GM06990 (cell line): ENCODE data around the gene TMEM258.

ENCODE experiments used
- DNase-seq: peaks from one replicate; pipeline ENCODE4 v3.0.0-alpha.2; 2011; ENCODE audit not compliant: insufficient read length; ENCODE audit errors: extremely low read depth
- H3K27me3 ChIP-seq: replicated peaks from 2 replicates; pipeline ENCODE4 v1.6.0; 2011; ENCODE audit warnings: low read length; ENCODE audit not compliant: control insufficient read depth, insufficient read depth
- H3K36me3 ChIP-seq: 2 replicates; pipeline ENCODE4 v1.5.1; 2011; ENCODE audit warnings: low read length; ENCODE audit not compliant: control insufficient read depth, insufficient read depth
- H3K4me3 ChIP-seq: replicated peaks from 2 replicates; pipeline ENCODE4 v1.5.1; 2011; ENCODE audit warnings: low read depth, mild to moderate bottlenecking, control low read depth, low read length
- CTCF ChIP-seq: IDR thresholded peaks from 2 replicates; pipeline ENCODE4 v1.5.1; 2011; ENCODE audit warnings: low read length, control low read depth, mild to moderate bottlenecking, inconsistent platforms; ENCODE audit not compliant: insufficient read depth, poor library complexity, severe bottlenecking

TMEM258 gene

GRCh38 chr11:61838501-61838900, 46.1 kb upstream of the TMEM258 start:
- no peak for DNase-seq
- Histone ChIP-seq H3K4me3 (no peak overlapping the region), H3K27me3 (no peaks in the 10 kb centered on the region), H3K36me3 (peaks cover 41% of the 10 kb centered on the region)
- TF ChIP-seq CTCF = no peak

GRCh38 chr11:61837411-61838005, 45.1 kb upstream of the TMEM258 start:
- no peak for DNase-seq
- no peak for TF ChIP-seq CTCF
- Histone ChIP-seq H3K4me3 (no peak overlapping the region), H3K36me3 (peaks cover 36% of the 10 kb centered on the region), H3K27me3 (no peaks in the 10 kb centered on the region)

GRCh38 chr11:61836193-61836592, 43.8 kb upstream of the TMEM258 start:
- Histone ChIP-seq H3K36me3 (peaks cover 30% of the 10 kb centered on the region), H3K27me3 (no peaks in the 10 kb centered on the region), H3K4me3 (no peak overlapping the region)
- no peak for DNase-seq
- no peak for TF ChIP-seq CTCF

GRCh38 chr11:61834278-61835048, 42.1 kb upstream of the TMEM258 start:
- Histone ChIP-seq H3K36me3 (peaks cover 19% of the 10 kb centered on the region), H3K27me3 (no peaks in the 10 kb centered on the region), H3K4me3 (0 out of 2 replicates have a peak overlapping the region, but pooled peaks have one; percentile 23)
- DNase-seq = peak; percentile 85
- TF ChIP-seq CTCF = no peak

- DNase-seq = no peak
- H3K4me3 ChIP-seq = no peak overlapping the region
- H3K27me3 ChIP-seq = no peaks in the 10 kb centered on the region
- H3K36me3 ChIP-seq = peaks cover 18% of the 10 kb centered on the region
- no peak for TF ChIP-seq CTCF
Observed at GRCh38 chr11:61833926-61834277, 41.5 kb upstream of the TMEM258 start.
